Measurements from ENCODE around the gene PRKRA. TPM values are rescaled to one million over a fixed set of nuclear protein-coding genes. Genes with fewer than 3 reads are reported as not detected.
"Not testable (repeated sequence)": the region's sequence is repeated elsewhere in the genome, so short reads cannot be mapped to it uniquely, and the experiment has no call there.

The PRKRA gene
- total RNA-seq, 2 experiments from 2014 or later, result 41.2 to 41.8 TPM

- H3K27ac Mint-ChIP-seq, result peak overlapping the region; percentile 89
- peaks cover 11% of the 10 kb centered on the region for H3K36me3 Mint-ChIP-seq (ENCODE audit: low read depth)
- peak; percentile 83 for ATAC-seq
- H3K4me3 Mint-ChIP-seq, result peak overlapping the region; percentile 79
- ChIA-PET CTCF (interaction anchor here (1.2 to 6.1 kb wide), 21 partner anchors 9 to 407 kb away, joined by 3 to 179 read pairs (median 9); partner anchors contain the start of genes PJVK, PRKRA and RBM45), POLR2A (interaction anchor here (0.6 to 3.7 kb wide), 8 partner anchors 9 to 301 kb away, joined by 3 to 55 read pairs (median 5); partner anchors contain the start of genes PJVK, PLEKHA3, PRKRA and RBM45)
- peak; percentile 86 for DNase-seq
- peaks cover 5% of the 10 kb centered on the region for H3K9me3 Mint-ChIP-seq (ENCODE audit: insufficient read depth)
- peaks cover 30% of the 10 kb centered on the region for H3K4me1 Mint-ChIP-seq (ENCODE audit: low read depth)
- peaks cover 4% of the 10 kb centered on the region for H3K27me3 Mint-ChIP-seq (ENCODE audit: low read depth)
These were observed 37.3 kb downstream of the PRKRA start for GRCh38 chr2:178413472-178414265.

- Mint-ChIP-seq H3K4me3 (peak overlapping the region; percentile 79), H3K4me1 (ENCODE audit: low read depth) (peaks cover 30% of the 10 kb centered on the region), H3K36me3 (ENCODE audit: low read depth) (peaks cover 11% of the 10 kb centered on the region), H3K27ac (peak overlapping the region; percentile 89)
- not testable (repeated sequence) for H3K27me3 Mint-ChIP-seq (ENCODE audit: low read depth); H3K9me3 Mint-ChIP-seq (ENCODE audit: insufficient read depth); DNase-seq; ATAC-seq
- ChIA-PET CTCF (interaction anchor here (2.6 to 6.1 kb wide), 6 partner anchors 8 to 302 kb away, joined by 9 to 179 read pairs (median 60); partner anchors contain the start of genes PJVK, PRKRA and RBM45), POLR2A (interaction anchor here (0.7 to 3.7 kb wide), 5 partner anchors 8 to 39 kb away, joined by 3 to 55 read pairs (median 5); partner anchors contain the start of genes PJVK and PRKRA)
These were observed 38.5 kb downstream of the PRKRA start for GRCh38 chr2:178412453-178412852.

- Mint-ChIP-seq H3K9me3 (ENCODE audit: insufficient read depth) (peaks cover 5% of the 10 kb centered on the region), H3K4me1 (ENCODE audit: low read depth) (peaks cover 30% of the 10 kb centered on the region), H3K27me3 (ENCODE audit: low read depth) (peaks cover 4% of the 10 kb centered on the region), H3K36me3 (ENCODE audit: low read depth) (peaks cover 10% of the 10 kb centered on the region), H3K4me3 (no peak overlapping the region), H3K27ac (no peak overlapping the region)
- POLR2A ChIA-PET, result interaction anchor here (0.7 kb wide), 1 partner anchor 39 kb away, joined by 3 read pairs; the partner anchor contains the start of genes PJVK and PRKRA
- CTCF ChIA-PET, result interaction anchor here (5.4 to 6.1 kb wide), 3 partner anchors 8 to 34 kb away, joined by 83 to 179 read pairs (median 83); partner anchors contain the start of genes PJVK and PRKRA
- ATAC-seq, result no peak
- no peak for DNase-seq
These were observed 38.9 kb downstream of the PRKRA start for GRCh38 chr2:178412047-178412446.

GRCh38 chr2:178409261-178409660 is 41.7 kb downstream of the PRKRA start:
- no peak overlapping the region for H3K27ac Mint-ChIP-seq
- no peak for DNase-seq
- CTCF ChIA-PET, result no interaction called here

GRCh38 chr2:178404368-178404767 is 46.6 kb downstream of the PRKRA start:
- DNase-seq, result peak; percentile 44
- ChIA-PET POLR2A (interaction anchor here (0.8 to 3.0 kb wide), 2 partner anchors 10 to 47 kb away, joined by 3 to 55 read pairs; partner anchors contain the start of genes PJVK and PRKRA), CTCF (interaction anchor here (1.3 to 6.6 kb wide), 6 partner anchors 9 to 292 kb away, joined by 3 to 83 read pairs (median 11); partner anchors contain the start of genes PJVK, PRKRA and RBM45)
- H3K27me3 Mint-ChIP-seq (ENCODE audit: low read depth), result peaks cover 11% of the 10 kb centered on the region
- no peaks in the 10 kb centered on the region for H3K9me3 Mint-ChIP-seq (ENCODE audit: insufficient read depth)
- peak overlapping the region; percentile 34 for H3K4me3 Mint-ChIP-seq
- H3K4me1 Mint-ChIP-seq (ENCODE audit: low read depth), result peaks cover 18% of the 10 kb centered on the region
- H3K27ac Mint-ChIP-seq, result peak overlapping the region; percentile 84
- ATAC-seq, result peak; percentile 84
- H3K36me3 Mint-ChIP-seq (ENCODE audit: low read depth), result no peaks in the 10 kb centered on the region

More at GRCh38 chr2:178409261-178409660, 41.7 kb downstream of the PRKRA start:
- Mint-ChIP-seq H3K9me3 (ENCODE audit: insufficient read depth) (peaks cover 5% of the 10 kb centered on the region), H3K4me1 (ENCODE audit: low read depth) (peaks cover 24% of the 10 kb centered on the region), H3K4me3 (no peak overlapping the region), H3K36me3 (ENCODE audit: low read depth) (no peaks in the 10 kb centered on the region), H3K27me3 (ENCODE audit: low read depth) (peaks cover 4% of the 10 kb centered on the region)
- no peak for ATAC-seq
- POLR2A ChIA-PET, result no interaction called here

- Mint-ChIP-seq H3K4me3 (peak overlapping the region; percentile 34), H3K27ac (peak overlapping the region; percentile 84), H3K27me3 (ENCODE audit: low read depth) (peaks cover 11% of the 10 kb centered on the region), H3K36me3 (ENCODE audit: low read depth) (no peaks in the 10 kb centered on the region), H3K9me3 (ENCODE audit: insufficient read depth) (no peaks in the 10 kb centered on the region), H3K4me1 (ENCODE audit: low read depth) (peaks cover 18% of the 10 kb centered on the region)
- ChIA-PET POLR2A (interaction anchor here (0.6 to 3.0 kb wide), 3 partner anchors 11 to 106 kb away, joined by 3 to 55 read pairs (median 3); partner anchors contain the start of genes PJVK and PRKRA), CTCF (interaction anchor here (1.3 to 6.6 kb wide), 5 partner anchors 11 to 292 kb away, joined by 3 to 83 read pairs (median 11); partner anchors contain the start of genes PJVK, PRKRA and RBM45)
- DNase-seq (no peak), ATAC-seq (peak; percentile 14)
These were observed 47.2 kb downstream of the PRKRA start for GRCh38 chr2:178403671-178404306.

- H3K27me3 Mint-ChIP-seq (ENCODE audit: low read depth), result peaks cover 13% of the 10 kb centered on the region
- ATAC-seq, result no peak
- no peaks in the 10 kb centered on the region for H3K9me3 Mint-ChIP-seq (ENCODE audit: insufficient read depth)
- CTCF ChIA-PET, result interaction anchor here (1.0 to 6.6 kb wide), 3 partner anchors 13 to 96 kb away, joined by 5 to 83 read pairs (median 5); no protein-coding TSS in a partner anchor
- no peaks in the 10 kb centered on the region for H3K36me3 Mint-ChIP-seq (ENCODE audit: low read depth)
- no peak overlapping the region for H3K4me3 Mint-ChIP-seq
- H3K27ac Mint-ChIP-seq, result no peak overlapping the region
- POLR2A ChIA-PET, result interaction anchor here (0.6 to 1.0 kb wide), 2 partner anchors 13 to 122 kb away, joined by 3 read pairs; no protein-coding TSS in a partner anchor
- DNase-seq, result no peak
- peaks cover 22% of the 10 kb centered on the region for H3K4me1 Mint-ChIP-seq (ENCODE audit: low read depth)
These were observed 49.0 kb downstream of the PRKRA start for GRCh38 chr2:178401994-178402437.

GRCh38 chr2:178397002-178397605 is 53.9 kb downstream of the PRKRA start:
- peaks cover 4% of the 10 kb centered on the region for H3K4me1 Mint-ChIP-seq (ENCODE audit: low read depth)

GRCh38 chr2:178395941-178396570 is 54.9 kb downstream of the PRKRA start:
- ATAC-seq, result no peak
- DNase-seq, result no peak
- Mint-ChIP-seq H3K27ac (no peak overlapping the region), H3K4me1 (ENCODE audit: low read depth) (peaks cover 4% of the 10 kb centered on the region), H3K36me3 (ENCODE audit: low read depth) (no peaks in the 10 kb centered on the region), H3K27me3 (ENCODE audit: low read depth) (peaks cover 29% of the 10 kb centered on the region), H3K9me3 (ENCODE audit: insufficient read depth) (no peaks in the 10 kb centered on the region), H3K4me3 (no peak overlapping the region)
- ChIA-PET POLR2A (interaction anchor here (1.8 kb wide), 1 partner anchor 18 kb away, joined by 13 read pairs; no protein-coding TSS in a partner anchor), CTCF (interaction anchor here (1.0 to 10.4 kb wide), 10 partner anchors 10 to 284 kb away, joined by 3 to 179 read pairs (median 11); partner anchors contain the start of genes PJVK, PRKRA and RBM45)

More at GRCh38 chr2:178397002-178397605, 53.9 kb downstream of the PRKRA start:
- POLR2A ChIA-PET, result interaction anchor here (1.0 kb wide), 1 partner anchor 18 kb away, joined by 4 read pairs; no protein-coding TSS in a partner anchor
- CTCF ChIA-PET, result interaction anchor here (1.0 to 10.4 kb wide), 14 partner anchors 9 to 285 kb away, joined by 3 to 179 read pairs (median 4); partner anchors contain the start of gene RBM45
- Mint-ChIP-seq H3K36me3 (ENCODE audit: low read depth) (no peaks in the 10 kb centered on the region), H3K4me3 (no peak overlapping the region), H3K27me3 (ENCODE audit: low read depth) (peaks cover 34% of the 10 kb centered on the region), H3K9me3 (ENCODE audit: insufficient read depth) (no peaks in the 10 kb centered on the region), H3K27ac (no peak overlapping the region)
- peak; percentile 79 for ATAC-seq
- DNase-seq, result no peak

GRCh38 chr2:178395295-178395694 is 55.7 kb downstream of the PRKRA start:
- no peak for ATAC-seq
- no peaks in the 10 kb centered on the region for H3K9me3 Mint-ChIP-seq (ENCODE audit: insufficient read depth)
- no peaks in the 10 kb centered on the region for H3K36me3 Mint-ChIP-seq (ENCODE audit: low read depth)
- H3K27me3 Mint-ChIP-seq (ENCODE audit: low read depth), result peaks cover 28% of the 10 kb centered on the region
- H3K4me3 Mint-ChIP-seq, result no peak overlapping the region
- DNase-seq, result no peak
- H3K27ac Mint-ChIP-seq, result no peak overlapping the region
- POLR2A ChIA-PET, result interaction anchor here (1.8 kb wide), 1 partner anchor 19 kb away, joined by 13 read pairs; no protein-coding TSS in a partner anchor
- peaks cover 4% of the 10 kb centered on the region for H3K4me1 Mint-ChIP-seq (ENCODE audit: low read depth)
- CTCF ChIA-PET, result interaction anchor here (1.0 to 10.4 kb wide), 9 partner anchors 9 to 283 kb away, joined by 3 to 179 read pairs (median 10); partner anchors contain the start of genes PJVK, PRKRA and RBM45
